H1 (cell line): ENCODE data around the gene CDKL5. TPM values are rescaled to one million over a fixed set of nuclear protein-coding genes. Genes with fewer than 3 reads are reported as not detected.
A peak's percentile ranks its signal among the peaks of the same experiment; 100 is the strongest.

Experiments
- CTCF ChIA-PET: fragments of 300-600 bp; sonication (Branson Sonifier 250); formaldehyde crosslinking; loops from one replicate; lab custom pipeline; 2021; ENCODE audit not compliant: partially characterized antibody; lab: Charles Lee
- POLR2A ChIA-PET: fragments of 300-600 bp; sonication (Branson Sonifier 250); formaldehyde crosslinking; loops from one replicate; lab custom pipeline; 2021; ENCODE audit warnings: inconsistent platforms; ENCODE audit not compliant: partially characterized antibody; lab: Charles Lee
- DNase-seq, 2 experiments: peaks; one replicate each; pipeline versions ENCODE4 v3.0.0 to v3.0.0-alpha.2; 2010 to 2022; ENCODE audit warnings: low spot score in 2 of 2, low read depth in 1 of 2, mixed read lengths in 1 of 2
- FAIRE-seq: peaks from 2 replicates; lab custom pipeline; 2011; peaks lifted over from hg19 to GRCh38; lab: Jason Lieb, UNC
- H2AFZ ChIP-seq: 2 replicates; pipeline ENCODE4 v1.8.1; 2012; ENCODE audit warnings: low read length, inconsistent platforms
- H2AK5ac ChIP-seq: 2 replicates; pipeline ENCODE4 v1.6.1; 2013; ENCODE audit warnings: low read depth, low read length
- H2BK120ac ChIP-seq: replicated peaks from 2 replicates; pipeline ENCODE3; 2013; ENCODE audit warnings: low read depth, low read length, inconsistent platforms
- H2BK12ac ChIP-seq: 2 replicates; pipeline ENCODE4 v1.6.1; 2013; ENCODE audit warnings: low read depth, low read length
- H2BK15ac ChIP-seq: 2 replicates; pipeline ENCODE4 v1.6.1; 2013; ENCODE audit warnings: low read length
- H2BK20ac ChIP-seq: 2 replicates; pipeline ENCODE4 v1.6.1; 2013; ENCODE audit warnings: low read length
- H2BK5ac ChIP-seq: 2 replicates; pipeline ENCODE4 v1.6.1; 2013; ENCODE audit warnings: low read depth, low read length
- H3K14ac ChIP-seq: 2 replicates; pipeline ENCODE4 v1.6.1; 2013; ENCODE audit warnings: inconsistent platforms; ENCODE audit not compliant: insufficient read length
- H3K18ac ChIP-seq: 2 replicates; pipeline ENCODE4 v1.6.1; 2013; ENCODE audit warnings: low read length; ENCODE audit errors: extremely low read depth
- H3K23ac ChIP-seq: 2 replicates; pipeline ENCODE4 v1.6.1; 2013; ENCODE audit warnings: inconsistent platforms; ENCODE audit not compliant: insufficient read length
- H3K23me2 ChIP-seq: 2 replicates; pipeline ENCODE4 v1.6.1; 2013; ENCODE audit warnings: low read depth, low read length
- H3K27ac ChIP-seq: 2 replicates; pipeline ENCODE4 v1.6.1; 2011; ENCODE audit warnings: low read depth, low read length, inconsistent platforms
- H3K27me3 ChIP-seq, 4 experiments: replicated peaks in 1 of 4; 1 replicate in 1 of 4; 2 replicates in 3 of 4; pipeline versions ENCODE4 v1.6.1 to v1.8.1; 2011 to 2013; ENCODE audit warnings: low read length in 3 of 4, mild to moderate bottlenecking in 3 of 4, inconsistent platforms in 2 of 4, mixed read lengths in 2 of 4, moderate library complexity in 1 of 4; ENCODE audit not compliant: control insufficient read depth in 3 of 4, insufficient read depth in 3 of 4; ENCODE audit errors: extremely low read depth in 1 of 4
- H3K36me3 ChIP-seq, 4 experiments: 2 replicates each; pipeline versions ENCODE4 v1.6.1 to v1.8.1; 2011 to 2013; ENCODE audit warnings: mild to moderate bottlenecking in 4 of 4, low read length in 3 of 4, moderate library complexity in 2 of 4, control low read depth in 1 of 4, inconsistent platforms in 1 of 4; ENCODE audit not compliant: insufficient read depth in 4 of 4, control insufficient read depth in 2 of 4
- H3K4ac ChIP-seq: replicated peaks from 2 replicates; pipeline ENCODE3; 2013; ENCODE audit warnings: low read length, low read depth, mixed read lengths, inconsistent platforms; ENCODE audit not compliant: insufficient read length
- H3K4me1 ChIP-seq, 4 experiments: replicated peaks in 1 of 4; 1 replicate in 1 of 4; 2 replicates in 3 of 4; pipeline versions ENCODE4 v1.6.1 to v1.8.1; 2011 to 2013; ENCODE audit warnings: low read length in 3 of 4, inconsistent platforms in 2 of 4, mixed read lengths in 1 of 4; ENCODE audit not compliant: insufficient read depth in 4 of 4, control insufficient read depth in 3 of 4
- H3K4me2 ChIP-seq, 2 experiments: 2 replicates each; pipeline versions ENCODE4 v1.6.1 to v1.8.1; 2011 to 2013; ENCODE audit warnings: low read depth in 2 of 2, low read length in 2 of 2, control low read depth in 1 of 2, inconsistent platforms in 1 of 2, mild to moderate bottlenecking in 1 of 2; ENCODE audit not compliant: insufficient read depth in 1 of 2
- H3K4me3 ChIP-seq, 4 experiments: fragments of 200-600, 300-600 bp in 1 of 4; sonication (generic), shearing (Covaris generic), sonication (Bioruptor Twin) in 1 of 4; 2 replicates each; pipeline versions ENCODE4 v1.5.1 to v1.8.1; 2011 to 2016; ENCODE audit warnings: low read length in 4 of 4, low read depth in 3 of 4, control low read depth in 2 of 4, inconsistent platforms in 2 of 4, mild to moderate bottlenecking in 2 of 4, mixed read lengths in 1 of 4, moderate library complexity in 1 of 4; ENCODE audit not compliant: insufficient read depth in 2 of 4; ENCODE audit errors: extremely low read depth in 1 of 4
- H3K56ac ChIP-seq: replicated peaks from 2 replicates; pipeline ENCODE3; 2013; ENCODE audit warnings: low read depth, mild to moderate bottlenecking, mixed read lengths, low read length, inconsistent platforms; ENCODE audit not compliant: insufficient read length
- H3K79me1 ChIP-seq: 2 replicates; pipeline ENCODE4 v1.6.1; 2013; ENCODE audit warnings: low read depth, low read length, control low read depth
- H3K79me2 ChIP-seq, 2 experiments: 2 replicates each; pipeline versions ENCODE4 v1.6.1 to v1.8.1; 2012 to 2013; ENCODE audit warnings: low read length in 2 of 2, mild to moderate bottlenecking in 2 of 2, inconsistent platforms in 1 of 2; ENCODE audit not compliant: insufficient read depth in 2 of 2, control insufficient read depth in 1 of 2
- H3K9ac ChIP-seq, 4 experiments: replicated peaks in 1 of 4; 1 replicate in 1 of 4; 2 replicates in 3 of 4; pipeline versions ENCODE4 v1.6.1 to v1.8.1; 2011 to 2013; ENCODE audit warnings: low read depth in 3 of 4, low read length in 3 of 4, control low read depth in 2 of 4, mild to moderate bottlenecking in 2 of 4, moderate library complexity in 2 of 4, inconsistent platforms in 1 of 4; ENCODE audit errors: extremely low read depth in 1 of 4
- H3K9me3 ChIP-seq, 2 experiments: 2 replicates each; pipeline versions ENCODE4 v1.6.1 to v1.8.1; 2012 to 2013; ENCODE audit warnings: mild to moderate bottlenecking in 2 of 2, moderate library complexity in 2 of 2, control low read depth in 1 of 2, inconsistent platforms in 1 of 2, low read depth in 1 of 2, low read length in 1 of 2, mixed read lengths in 1 of 2; ENCODE audit not compliant: insufficient read depth in 2 of 2
- H4K20me1 ChIP-seq, 2 experiments: replicated peaks in 1 of 2; 2 replicates each; pipeline versions ENCODE3 to v1.8.1; 2011 to 2013; ENCODE audit warnings: inconsistent platforms in 2 of 2, low read length in 2 of 2, mild to moderate bottlenecking in 1 of 2; ENCODE audit not compliant: insufficient read depth in 2 of 2, control insufficient read depth in 1 of 2
- H4K5ac ChIP-seq: 2 replicates; pipeline ENCODE4 v1.6.1; 2013; ENCODE audit warnings: low read length, low read depth, mixed read lengths, inconsistent platforms; ENCODE audit not compliant: insufficient read length
- H4K8ac ChIP-seq: 2 replicates; pipeline ENCODE4 v1.8.0; 2013; ENCODE audit warnings: mild to moderate bottlenecking, moderate library complexity, low read length, inconsistent platforms; ENCODE audit not compliant: insufficient read depth; ENCODE audit errors: extremely low read depth
- H4K91ac ChIP-seq: replicated peaks from 2 replicates; pipeline ENCODE3; 2013; ENCODE audit warnings: low read length, mixed read lengths, inconsistent platforms; ENCODE audit not compliant: insufficient read length
- EGR1 ChIP-seq: IDR thresholded peaks from 2 replicates; pipeline ENCODE4 v1.6.1; 2011; ENCODE audit warnings: low read depth, low read length, borderline replicate concordance
- EZH2 ChIP-seq: fragments of 200-600 bp; sonication (generic); IDR thresholded peaks from 2 replicates; pipeline ENCODE4 v1.7.1; 2012; ENCODE audit warnings: low read depth, mild to moderate bottlenecking, moderate library complexity, low read length, inconsistent platforms; ENCODE audit not compliant: severe bottlenecking
- MAFK ChIP-seq: IDR thresholded peaks from 2 replicates; pipeline ENCODE4 v1.6.1; 2012; ENCODE audit warnings: low read depth, mild to moderate bottlenecking, improper control_type of control experiment, low read length
- NRF1 ChIP-seq: IDR thresholded peaks from 2 replicates; pipeline ENCODE4 v1.6.1; 2011; ENCODE audit warnings: mild to moderate bottlenecking, low read depth, low read length, improper control_type of control experiment
- WGBS, 2 experiments: shearing (Covaris generic) in 1 of 2; methylation state at CpG; one replicate each; pipeline versions ENCODE4 v1.1.6 to v1.1.7; 2013 to 2015; ENCODE audit warnings: low lambda C conversion rate in 2 of 2, mixed read lengths in 2 of 2, inconsistent platforms in 1 of 2, low coverage in 1 of 2, missing lambda C conversion rate in 1 of 2; ENCODE audit not compliant: insufficient replicate concordance in 2 of 2, insufficient coverage in 1 of 2, insufficient read length in 1 of 2; ENCODE audit errors: extremely low coverage in 1 of 2, missing lambda C conversion rate in 1 of 2; 5-methylcytosine and 5-hydroxymethylcytosine counted together
- polyA plus RNA-seq, 7 experiments: library from polyadenylated mRNA; depleted of rRNA in 3 of 7; stranded (reverse) in 5 of 7; unstranded in 2 of 7; fragments of >200 nt in 5 of 7; fragments of 200-250 nt in 2 of 7; gene quantifications; 1 replicate in 5 of 7; 2 replicates in 1 of 7; 4 replicates in 1 of 7; pipeline versions ENCODE4 v1.2.1 to v1.2.3, GENCODE V29; 2011 to 2013; ENCODE audit warnings: missing spikeins in 2 of 7, mixed read lengths in 2 of 7
- total RNA-seq: library from RNA; stranded (reverse); fragmentation: NEBNext Ultra II Directional; extraction: Animal tissue kit (Norgen Biotek cat#: 25700); gene quantifications from 2 replicates; pipeline ENCODE4 v1.2.1, GENCODE V29; 2021

Gene CDKL5
- total and polyA plus RNA-seq, 2 of the 8 experiments (the other 6 are each of a cell fraction or from before 2014, with no cell fraction given) = 5.5 to 15.6 TPM

DNA sequence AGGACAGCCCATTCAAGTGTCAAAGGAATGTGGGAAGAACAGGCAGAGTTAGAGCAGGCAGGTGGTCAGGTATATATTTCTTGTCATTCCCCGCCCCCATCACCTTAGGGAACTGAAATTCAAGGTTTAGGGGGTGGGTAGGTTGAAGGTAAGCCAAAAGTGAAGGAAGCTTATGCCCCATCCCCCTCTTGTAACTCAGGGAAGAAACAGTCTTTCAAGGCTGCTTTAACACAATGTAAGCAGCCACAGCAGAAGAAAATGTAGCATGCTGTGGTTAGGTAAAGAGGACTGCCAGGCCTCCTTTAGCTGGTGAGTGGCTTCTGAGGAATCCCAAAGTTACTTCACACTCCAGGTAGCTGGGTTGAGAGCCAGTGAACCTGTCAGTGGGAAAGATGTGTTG, 124.2 kb downstream of the CDKL5 start:
- H3K9me3 ChIP-seq = no peaks in the 10 kb centered on the region
- POLR2A ChIA-PET = no interaction called here

More for the DNA sequence above, 124.2 kb downstream of the CDKL5 start:
- WGBS, 2 experiments = 29% methylated on average over 1 of the region's 1 CpG; no CpG with 5 or more reads in 1 of the 2 experiments
- H3K18ac ChIP-seq = no peak overlapping the region
- no peak overlapping the region for H3K27ac ChIP-seq
- H2AK5ac ChIP-seq = no peak overlapping the region
- CTCF ChIA-PET = no interaction called here
- no peak overlapping the region for H3K56ac ChIP-seq
- H3K4me3 ChIP-seq = no peak overlapping the region
- no peak overlapping the region for H3K9ac ChIP-seq
- H4K91ac ChIP-seq = no peak overlapping the region
- H3K23ac ChIP-seq = no peak overlapping the region
- no peaks in the 10 kb centered on the region for H3K36me3 ChIP-seq
- H2BK12ac ChIP-seq = no peak overlapping the region
- H4K8ac ChIP-seq = no peak overlapping the region
- H4K20me1 ChIP-seq = peaks cover 0 to 10% of the 10 kb centered on the region in 2 experiments
- H3K14ac ChIP-seq = no peak overlapping the region
- no peak overlapping the region for H2AFZ ChIP-seq
- H3K4me1 ChIP-seq = peaks cover 0 to 5% (median 4%) of the 10 kb centered on the region in 4 experiments; a peak in 5 of 7 replicates
- no peaks in the 10 kb centered on the region for H3K23me2 ChIP-seq
- peaks cover 0 to 7% of the 10 kb centered on the region in 2 experiments; a peak in 1 of 4 replicates for H3K79me2 ChIP-seq
- H2BK120ac ChIP-seq = no peak overlapping the region
- no peak for TF ChIP-seq EGR1
- no peak for TF ChIP-seq NRF1
- no peak for TF ChIP-seq EZH2
- no peak for TF ChIP-seq MAFK
- no peak overlapping the region for H2BK20ac ChIP-seq
- no peak overlapping the region for H2BK15ac ChIP-seq
- peak overlapping the region; percentile 3 to 49; a peak in 2 of 4 replicates for H3K4me2 ChIP-seq
- H4K5ac ChIP-seq = no peak overlapping the region
- no peaks in the 10 kb centered on the region for H3K79me1 ChIP-seq
- no peaks in the 10 kb centered on the region for H3K27me3 ChIP-seq
- no peak for DNase-seq
- no peak overlapping the region for H2BK5ac ChIP-seq
- FAIRE-seq = peak; percentile 60
- no peak overlapping the region for H3K4ac ChIP-seq
